HG03571 (cell line): ENCODE data around the gene KCNT2.
"Not testable (repeated sequence)": the region's sequence is repeated elsewhere in the genome, so short reads cannot be mapped to it uniquely, and the experiment has no call there.

Experiments used
- ATAC-seq: cut with Tn5 transposase; IDR thresholded peaks from one replicate; pipeline ENCODE4 v1.9.1; 2021; ENCODE audit not compliant: unreplicated experiment

Gene KCNT2

DNA sequence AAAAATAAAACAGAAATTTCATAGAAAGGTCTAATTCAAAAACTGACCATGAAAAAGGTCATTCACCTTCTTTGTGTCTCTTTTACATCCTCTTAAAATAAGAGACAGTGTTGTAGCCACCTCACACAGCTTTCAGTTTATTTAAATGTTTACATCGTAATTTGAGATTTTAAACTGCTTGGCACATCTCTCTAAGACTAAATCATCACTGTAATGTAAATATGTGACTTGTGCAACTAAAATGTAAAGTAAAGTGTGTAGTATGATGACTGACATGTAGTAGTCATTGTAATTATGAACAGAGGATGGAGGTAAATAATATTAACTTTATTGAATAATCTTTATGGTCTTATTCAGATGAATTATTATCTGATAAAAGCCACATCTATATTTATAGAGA is 283.9 kb downstream of the KCNT2 start:
- no peak for ATAC-seq

DNA sequence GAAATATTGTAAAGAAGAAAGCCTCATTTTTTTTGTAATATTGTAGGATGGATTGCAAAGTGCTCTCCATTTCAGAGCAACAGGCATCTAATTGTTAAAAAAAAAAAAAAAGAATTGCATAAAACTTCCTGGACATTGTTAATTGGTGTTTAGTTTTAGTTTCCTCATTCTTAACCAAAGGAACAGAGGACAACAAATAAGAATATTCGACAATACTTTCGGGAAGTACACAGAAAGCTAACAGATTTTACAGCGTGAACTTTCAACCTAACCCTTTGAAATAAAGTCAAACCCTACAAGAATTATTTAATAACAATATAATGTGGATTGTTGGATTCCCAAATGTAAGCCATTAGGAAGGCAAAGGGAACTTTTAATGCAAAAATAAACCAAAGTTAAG is 284.4 kb downstream of the KCNT2 start:
- no peak for ATAC-seq

DNA sequence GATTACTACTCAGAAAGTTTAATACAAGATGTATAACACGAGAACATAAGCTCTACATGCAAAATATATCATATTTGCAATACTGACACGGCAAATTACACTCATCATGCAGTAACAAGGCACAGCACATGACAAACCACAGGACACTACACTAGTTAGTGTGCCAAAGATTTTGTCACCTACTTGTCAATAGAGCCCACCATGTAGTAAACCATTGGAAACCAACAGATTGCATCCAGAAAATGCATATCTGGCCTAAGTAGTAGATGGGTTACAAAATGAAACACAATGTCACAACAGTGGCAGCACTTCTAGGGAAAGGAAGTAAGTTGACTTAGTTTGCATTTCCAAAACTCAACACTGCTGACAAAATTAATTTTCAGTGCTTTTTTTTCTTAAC is 288.9 kb downstream of the KCNT2 start:
- no peak for ATAC-seq

DNA sequence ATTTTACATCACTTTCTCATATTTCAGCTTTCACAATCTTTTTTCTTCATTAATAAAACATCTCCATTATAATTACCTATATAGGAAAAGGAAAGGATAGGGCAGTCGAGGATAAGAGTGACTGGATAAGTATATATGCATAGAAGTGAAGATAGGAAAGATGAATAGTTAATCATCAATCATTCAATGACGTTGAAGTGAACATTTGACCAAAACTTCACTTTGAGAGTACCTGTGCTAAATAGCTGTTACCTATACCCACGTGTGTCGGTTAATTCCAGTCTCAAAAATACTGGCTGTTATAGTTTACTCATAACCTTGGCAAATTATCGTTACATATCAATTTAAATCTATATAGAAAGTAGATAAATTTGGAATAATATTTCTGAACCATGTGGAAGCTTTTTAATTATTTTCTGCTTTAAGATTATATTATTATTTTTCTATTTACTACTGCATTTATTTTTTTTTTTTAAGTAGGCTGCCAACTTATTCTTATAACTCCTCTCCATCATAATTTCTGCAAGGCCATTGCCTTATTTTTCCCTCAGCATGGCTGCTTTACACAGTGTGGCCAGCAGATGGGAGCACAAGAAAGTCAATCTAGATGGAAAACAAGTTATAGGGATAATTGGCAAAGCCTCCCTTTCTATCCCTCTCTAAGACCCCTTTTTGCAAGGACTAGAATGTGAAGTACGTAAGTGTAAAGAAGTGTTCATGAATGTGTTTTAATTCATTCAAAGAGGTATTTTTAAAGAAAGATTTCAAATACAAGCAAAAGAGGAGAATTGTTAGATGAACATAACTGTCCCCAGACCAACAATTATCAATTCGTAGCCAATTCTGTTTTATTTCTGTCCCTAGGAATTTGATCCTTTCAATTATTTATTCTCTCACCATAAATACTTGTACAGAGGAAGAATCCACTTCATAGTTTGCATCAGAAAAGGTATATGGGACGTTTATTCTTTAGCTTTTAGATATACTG is 290.4 kb downstream of the KCNT2 start:
- no peak for ATAC-seq

DNA sequence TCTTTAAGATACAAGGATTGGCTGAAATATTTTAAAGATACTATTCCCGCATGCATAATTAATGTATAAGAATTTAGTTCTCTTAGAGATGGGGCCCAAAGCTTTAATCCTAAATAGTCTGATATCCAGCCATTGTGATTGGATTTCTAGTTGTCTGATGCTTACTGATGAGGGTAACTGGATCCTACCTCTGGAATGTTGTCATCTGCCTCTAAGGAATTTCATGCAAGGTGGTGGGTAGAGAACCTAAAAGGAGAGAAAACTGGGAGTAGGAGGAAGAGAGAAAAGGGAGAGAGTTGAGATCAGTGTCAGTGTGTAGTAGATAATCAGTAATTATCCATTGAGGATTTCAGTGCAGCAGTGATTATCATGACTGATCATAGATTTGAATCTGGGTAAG is 295.5 kb downstream of the KCNT2 start:
- no peak for ATAC-seq

DNA sequence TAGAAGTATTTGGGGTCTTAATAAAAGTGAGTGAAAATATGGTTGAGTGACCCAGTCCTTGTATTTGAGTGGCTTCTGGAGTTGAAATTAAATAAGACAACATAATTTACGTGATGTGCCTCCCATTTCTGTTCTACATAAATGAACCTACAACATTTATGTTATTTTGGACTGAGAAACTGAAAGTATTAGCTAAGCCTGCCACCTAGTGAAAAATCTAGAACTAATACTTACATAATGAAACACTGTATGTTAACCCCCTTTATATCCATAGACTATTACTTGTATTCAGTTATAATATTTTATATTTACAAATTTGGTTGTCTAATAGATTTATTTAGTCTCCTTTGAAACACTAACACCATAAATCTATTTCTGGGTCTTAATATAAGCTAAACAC is 298.9 kb downstream of the KCNT2 start:
- ATAC-seq, result no peak

DNA sequence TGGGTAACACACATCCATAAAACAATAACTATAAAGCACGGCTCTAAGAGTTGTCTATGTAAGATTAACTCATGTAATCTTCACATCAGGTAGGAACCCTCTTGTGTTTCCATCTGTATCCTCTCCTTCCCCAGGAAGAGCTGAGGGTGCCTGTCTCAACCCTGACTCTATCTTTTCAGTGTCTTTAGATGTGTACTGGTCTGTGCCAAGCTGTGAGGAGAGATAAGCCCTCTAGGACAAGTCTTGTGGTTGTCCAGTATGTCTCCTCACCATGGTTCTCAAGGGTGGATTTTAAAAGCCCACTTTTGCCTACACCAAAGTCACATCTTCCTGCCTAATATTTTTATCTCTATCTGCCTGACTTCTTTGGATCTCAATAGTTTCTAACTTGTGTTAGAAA is 300.1 kb downstream of the KCNT2 start:
- no peak for ATAC-seq

DNA sequence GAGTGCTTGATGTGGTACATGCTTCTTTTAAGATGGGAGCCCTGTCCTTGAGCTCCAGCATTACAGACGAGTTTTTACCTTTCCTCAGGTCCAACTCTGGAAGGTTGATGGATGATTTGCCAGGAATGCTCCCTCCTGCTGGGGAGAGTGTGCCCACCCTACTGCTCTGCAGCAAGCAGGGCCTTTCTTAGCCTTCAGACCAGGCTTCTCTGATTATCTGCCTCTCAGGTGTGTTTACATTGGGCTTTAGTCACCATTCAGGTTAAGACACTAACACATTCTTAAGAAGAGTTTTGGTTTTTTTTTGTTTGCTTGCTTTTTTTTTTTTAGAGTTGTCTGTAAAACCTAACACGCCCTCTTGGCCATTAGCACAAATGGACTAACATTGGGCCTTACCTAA is 301.8 kb downstream of the KCNT2 start:
- ATAC-seq, result no peak

DNA sequence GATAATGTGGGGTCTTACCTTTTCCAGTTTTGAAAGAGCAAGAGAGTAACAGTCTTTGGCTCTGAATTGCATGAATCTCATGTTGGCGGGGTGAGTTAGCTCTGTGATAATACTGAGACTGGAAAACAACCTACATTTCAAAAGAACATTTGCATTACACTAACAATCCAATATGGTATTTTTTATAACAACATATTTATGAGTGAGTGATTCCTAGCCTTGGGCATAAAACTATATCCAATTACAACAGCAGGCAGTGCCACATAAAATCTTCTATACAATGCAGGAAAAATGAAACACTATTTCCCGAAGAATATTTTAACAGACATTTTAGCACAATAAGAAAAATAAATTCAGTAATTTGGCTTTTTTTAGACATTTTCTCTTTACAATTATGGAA is 303.0 kb downstream of the KCNT2 start:
- ATAC-seq, result no peak

DNA sequence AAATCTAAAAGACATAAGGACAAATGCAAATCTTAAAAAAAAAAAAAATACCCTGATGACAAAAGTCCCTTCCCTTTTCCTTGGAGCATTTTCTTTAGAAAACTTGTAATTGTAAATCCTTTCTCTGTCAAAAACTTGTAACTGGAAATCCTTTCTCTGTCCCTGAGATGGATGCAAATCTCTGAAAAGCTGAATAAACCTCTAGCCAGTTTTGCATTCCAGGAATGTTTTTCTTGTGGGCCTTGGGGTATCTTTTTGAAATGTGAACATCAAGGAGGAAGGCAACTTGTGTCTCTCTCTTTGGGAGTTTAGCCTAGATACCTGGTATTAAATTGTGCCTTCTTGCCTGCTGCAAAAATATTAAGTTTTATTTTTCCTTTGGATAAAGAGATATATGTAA is 305.3 kb downstream of the KCNT2 start:
- no peak for ATAC-seq

DNA sequence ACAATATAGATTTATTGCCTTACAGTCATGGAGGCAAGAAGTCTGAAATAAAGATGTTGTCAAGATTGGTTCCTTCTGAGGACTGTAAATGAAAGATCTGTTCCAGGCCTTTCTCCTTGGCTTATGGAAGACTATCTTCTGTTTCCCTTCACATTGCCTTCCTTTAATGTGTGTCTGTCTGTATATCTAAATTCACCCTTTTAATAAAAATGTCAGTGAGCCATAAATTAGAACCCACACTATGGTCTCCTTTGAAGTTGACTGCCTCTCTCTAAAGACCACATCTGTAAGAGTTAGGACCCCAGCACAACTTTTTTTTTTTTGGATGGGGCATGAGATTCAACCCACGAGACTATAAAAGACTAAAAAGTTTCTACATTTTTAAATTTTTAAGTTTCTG is 305.8 kb downstream of the KCNT2 start:
- no peak for ATAC-seq

DNA sequence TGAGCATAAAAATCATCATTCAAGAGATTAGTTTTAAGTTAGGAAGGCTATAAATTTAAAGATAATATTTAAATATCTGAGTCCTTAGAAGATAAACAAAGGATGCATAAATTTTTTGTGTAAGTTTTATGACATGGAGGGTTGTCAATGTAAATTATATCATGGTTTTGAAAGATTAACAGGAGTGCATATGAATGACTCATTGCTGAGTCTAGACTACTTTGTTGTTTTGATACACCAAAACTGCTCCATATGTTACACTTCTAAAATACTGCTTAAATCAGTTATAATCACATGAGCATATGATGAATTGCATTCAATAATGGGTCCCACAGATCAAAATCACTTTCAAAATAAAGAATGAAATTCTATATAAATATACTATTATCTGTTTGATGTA is 312.5 kb downstream of the KCNT2 start:
- ATAC-seq, result no peak

DNA sequence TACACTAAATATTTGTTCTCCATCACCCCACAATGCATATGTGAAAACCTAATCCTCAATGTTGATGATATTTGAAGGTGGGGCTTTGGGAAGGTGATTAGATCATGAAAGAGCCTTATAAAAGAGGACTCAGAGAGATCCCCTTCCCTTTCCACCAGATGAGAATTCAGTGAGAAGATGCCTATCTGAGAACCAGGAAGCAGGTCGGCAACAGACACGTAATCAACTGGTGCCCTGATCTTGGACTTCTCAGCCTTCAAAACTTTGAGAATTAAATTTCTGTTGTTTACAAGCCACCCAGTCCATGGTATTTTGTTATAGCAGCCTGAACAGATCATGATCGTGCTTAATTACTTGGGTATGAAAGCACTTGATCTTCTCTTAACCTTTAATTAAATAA is 329.4 kb downstream of the KCNT2 start:
- no peak for ATAC-seq

DNA sequence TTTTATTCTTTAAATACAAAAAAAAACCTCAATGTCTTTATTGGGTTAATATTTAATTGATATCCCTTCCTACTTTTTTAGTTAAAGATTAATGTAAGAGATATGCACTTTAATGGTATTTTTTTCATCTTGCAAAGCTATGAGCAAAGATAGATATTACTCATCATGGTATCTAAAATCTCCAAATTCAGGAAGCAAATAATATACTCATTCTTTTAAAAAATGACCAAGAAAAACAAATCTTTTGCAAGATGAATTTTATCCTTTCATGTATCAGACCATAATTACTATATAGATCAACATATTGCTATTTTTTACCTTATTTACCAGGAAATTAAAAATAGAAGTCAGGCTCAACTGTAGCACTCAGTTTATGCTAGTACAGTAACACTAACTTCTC is 330.4 kb downstream of the KCNT2 start:
- no peak for ATAC-seq

DNA sequence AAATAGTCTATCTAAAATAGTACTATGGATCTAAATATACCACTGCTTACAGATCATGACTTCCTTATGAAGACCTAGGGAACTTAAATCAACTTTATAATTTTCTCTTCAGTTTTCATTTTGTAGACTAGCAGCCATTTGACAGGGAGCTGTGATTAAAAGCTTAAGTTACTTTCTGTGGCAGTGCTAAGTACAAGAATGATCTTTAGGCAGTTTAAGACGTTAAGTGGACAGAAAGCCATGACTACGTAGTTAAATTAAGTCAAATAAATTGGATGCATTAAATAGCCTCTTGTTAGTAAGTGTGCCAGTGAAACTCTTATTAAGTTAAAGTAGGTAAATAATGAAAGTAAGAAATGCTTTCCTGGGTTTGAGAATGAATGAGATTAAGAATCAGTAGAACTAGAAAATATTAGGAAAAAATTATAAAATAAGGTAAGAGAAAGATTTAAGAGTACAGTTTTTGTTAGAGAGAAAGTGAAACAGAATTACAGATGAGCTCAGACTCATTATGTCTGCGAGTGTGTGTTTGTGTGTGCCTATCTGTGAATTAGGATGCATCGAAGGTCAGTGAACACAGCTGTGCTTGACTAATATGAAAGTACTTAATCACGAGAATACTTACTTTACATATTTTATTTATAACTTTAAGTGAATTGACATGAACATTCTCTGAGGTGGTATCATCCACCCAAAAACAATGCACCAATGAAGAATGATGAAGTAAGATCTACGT is 336.9 kb downstream of the KCNT2 start:
- ATAC-seq, result no peak

DNA sequence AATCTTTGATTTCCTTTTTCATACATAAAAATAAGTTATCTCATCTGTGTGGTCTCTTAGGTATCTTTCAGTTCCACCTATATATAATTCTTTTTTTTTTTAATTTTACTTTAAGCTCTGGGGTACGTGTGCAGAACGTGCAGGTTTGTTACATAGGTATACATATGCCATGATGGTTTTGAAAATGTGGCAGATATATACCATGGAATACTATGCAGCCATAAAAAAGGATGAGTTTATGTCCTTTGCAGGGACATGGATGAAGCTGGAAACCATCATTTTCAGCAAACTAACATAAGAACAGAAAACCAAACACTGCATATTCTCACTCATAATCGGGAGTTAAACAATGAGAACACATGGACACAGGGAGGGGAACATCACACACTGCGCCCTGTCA is 345.2 kb downstream of the KCNT2 start:
- not testable (repeated sequence) for ATAC-seq

DNA sequence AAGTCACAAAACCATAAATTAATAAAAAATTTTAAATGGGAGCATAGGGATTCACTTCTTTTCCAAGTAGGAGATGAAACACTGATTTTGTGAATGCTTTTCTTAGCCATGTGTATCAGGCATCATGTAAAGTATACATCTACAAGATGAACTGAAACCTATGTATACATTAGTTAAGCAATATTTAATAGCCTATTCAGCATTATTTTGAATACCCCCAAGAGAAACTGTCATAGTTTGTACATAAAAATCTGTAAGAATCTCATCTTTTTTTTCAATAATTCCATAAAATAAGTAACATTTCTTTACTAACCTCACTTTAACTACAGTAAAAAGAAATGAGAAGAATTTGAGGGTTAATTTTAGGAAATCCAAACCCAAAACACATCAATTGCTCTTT is 348.0 kb downstream of the KCNT2 start:
- ATAC-seq, result no peak

DNA sequence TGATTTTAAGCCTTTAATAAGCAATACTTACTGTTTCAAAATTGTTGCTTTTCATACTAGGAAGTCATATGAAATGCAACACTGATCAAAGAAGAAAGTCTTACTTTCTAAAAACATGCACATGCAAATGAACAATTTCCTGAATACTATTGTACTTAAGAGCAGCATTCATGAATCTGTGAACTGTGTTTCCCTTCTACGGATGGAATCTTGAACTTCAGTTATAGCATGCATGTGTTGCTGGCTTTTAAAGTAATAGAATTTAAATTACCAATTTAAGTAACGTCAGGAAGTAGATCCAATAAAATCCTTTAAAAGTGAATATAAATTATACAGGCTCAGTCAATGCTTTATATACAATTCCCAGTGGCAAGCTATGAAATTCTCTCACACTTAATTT is 348.9 kb downstream of the KCNT2 start:
- no peak for ATAC-seq

DNA sequence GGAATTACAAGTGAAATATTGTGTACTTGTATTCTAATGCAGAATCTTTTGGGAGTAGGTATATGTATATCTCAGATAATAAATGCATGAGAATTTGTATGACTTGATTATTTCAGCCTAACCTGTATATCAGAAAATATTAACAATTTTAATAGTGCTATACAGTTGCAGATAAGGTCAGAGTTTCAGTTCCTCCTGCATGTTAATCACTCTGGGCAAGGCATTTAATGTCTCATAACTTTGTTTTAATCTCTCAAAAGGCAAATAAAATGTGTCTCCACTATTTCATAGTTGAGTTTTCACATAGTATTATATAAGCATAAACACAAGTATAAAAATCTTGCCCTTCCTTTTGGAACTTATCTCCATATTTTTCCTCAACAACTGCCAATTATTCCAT is 352.5 kb downstream of the KCNT2 start:
- no peak for ATAC-seq

DNA sequence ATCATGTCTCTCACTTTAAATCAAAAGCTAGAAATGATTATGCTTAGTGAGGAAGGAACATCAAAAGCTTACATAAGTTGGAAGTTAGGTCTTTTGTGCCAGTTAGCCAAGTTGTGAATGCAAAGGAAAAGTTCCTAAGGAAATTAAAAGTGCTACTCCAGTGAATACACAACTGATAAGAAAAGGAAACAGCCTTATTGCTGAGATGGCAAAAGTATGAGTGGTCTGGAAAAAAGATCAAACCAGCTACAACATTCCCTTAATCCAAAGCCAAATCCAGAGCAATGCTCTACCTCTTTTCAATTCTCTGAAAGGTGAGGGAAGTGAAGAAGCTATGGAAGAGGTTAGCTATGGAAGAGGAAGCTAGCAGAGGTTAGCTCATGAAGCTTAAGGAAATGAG is 378.7 kb downstream of the KCNT2 start:
- ATAC-seq, result no peak

DNA sequence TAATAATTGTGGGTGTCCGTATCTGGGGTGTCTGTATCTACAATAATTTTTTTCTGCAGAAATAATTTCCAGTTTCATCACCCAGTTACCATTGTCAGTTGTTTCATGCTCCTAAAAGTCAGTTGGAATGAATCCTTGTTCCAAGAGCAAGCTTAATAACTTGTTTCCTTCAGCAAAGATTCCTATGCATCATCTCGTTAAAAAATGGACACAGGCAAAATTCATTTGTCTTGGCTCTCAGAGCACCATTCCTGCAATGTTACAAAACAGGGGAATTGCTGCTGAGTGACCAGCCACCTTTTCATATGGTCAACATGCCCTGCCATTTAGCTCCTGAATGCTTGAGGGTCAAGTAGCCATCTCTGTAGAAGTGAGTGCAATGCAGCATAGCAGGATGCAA is 393.4 kb downstream of the KCNT2 start:
- no peak for ATAC-seq

DNA sequence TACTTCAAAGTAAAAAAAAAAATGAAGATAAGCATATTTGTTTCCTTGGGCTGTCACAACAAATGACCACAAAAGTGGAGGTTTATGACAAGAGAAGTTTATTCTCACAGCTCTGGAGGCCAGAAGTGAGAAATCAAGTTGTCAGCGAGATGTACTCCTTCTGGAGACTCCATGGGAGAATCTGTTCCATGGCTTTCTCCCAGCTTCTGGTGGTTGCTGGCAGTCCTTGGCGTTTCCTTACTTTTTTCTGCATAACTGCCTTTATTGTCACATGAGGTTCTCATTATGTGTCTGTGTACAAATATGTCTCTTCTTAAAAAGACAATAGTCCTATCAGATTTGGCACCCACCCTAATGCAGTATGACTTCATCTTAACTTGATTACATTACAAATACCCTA is 398.3 kb downstream of the KCNT2 start:
- no peak for ATAC-seq
